Measurements from ENCODE around the gene RPS24. TPM values are rescaled to one million over a fixed set of nuclear protein-coding genes. Genes with fewer than 3 reads are reported as not detected.

Gene RPS24
- total RNA-seq, 1 donor from 2014 or later: 1,458 TPM

- Mint-ChIP-seq H3K9me3 (ENCODE audit: unreplicated experiment) (no peaks in the 10 kb centered on the region), H3K4me1 (ENCODE audit: unreplicated experiment) (no peaks in the 10 kb centered on the region), H3K36me3 (ENCODE audit: low read depth, unreplicated experiment) (peaks cover 33% of the 10 kb centered on the region), H3K27ac (ENCODE audit: unreplicated experiment) (no peak overlapping the region), H3K27me3 (ENCODE audit: unreplicated experiment) (no peaks in the 10 kb centered on the region), H3K4me3 (ENCODE audit: unreplicated experiment) (no peak overlapping the region)
- DNase-seq (ENCODE audit: low spot score): no peak
- no peak for TF ChIP-seq CTCF (IDR thresholded peaks at IDR 0.05; ENCODE audit: unreplicated experiment)
Observed at GRCh38 chr10:78013564-78013963, 20.1 kb upstream of the RPS24 start.

GRCh38 chr10:78015546-78015945 is 18.1 kb upstream of the RPS24 start:
- no peaks in the 10 kb centered on the region for H3K9me3 Mint-ChIP-seq (ENCODE audit: unreplicated experiment)
- no peak for DNase-seq (ENCODE audit: low spot score)
- H3K36me3 Mint-ChIP-seq (ENCODE audit: low read depth, unreplicated experiment): peaks cover 27% of the 10 kb centered on the region
- no peak for TF ChIP-seq CTCF (IDR thresholded peaks at IDR 0.05; ENCODE audit: unreplicated experiment)
- H3K4me1 Mint-ChIP-seq (ENCODE audit: unreplicated experiment): no peaks in the 10 kb centered on the region
- H3K4me3 Mint-ChIP-seq (ENCODE audit: unreplicated experiment): no peak overlapping the region
- no peak overlapping the region for H3K27ac Mint-ChIP-seq (ENCODE audit: unreplicated experiment)
- no peaks in the 10 kb centered on the region for H3K27me3 Mint-ChIP-seq (ENCODE audit: unreplicated experiment)

- Mint-ChIP-seq H3K9me3 (ENCODE audit: unreplicated experiment) (no peaks in the 10 kb centered on the region), H3K27me3 (ENCODE audit: unreplicated experiment) (no peaks in the 10 kb centered on the region), H3K27ac (ENCODE audit: unreplicated experiment) (no peak overlapping the region), H3K4me3 (ENCODE audit: unreplicated experiment) (no peak overlapping the region), H3K36me3 (ENCODE audit: low read depth, unreplicated experiment) (peaks cover 40% of the 10 kb centered on the region), H3K4me1 (ENCODE audit: unreplicated experiment) (no peaks in the 10 kb centered on the region)
- no peak for TF ChIP-seq CTCF (IDR thresholded peaks at IDR 0.05; ENCODE audit: unreplicated experiment)
- no peak for DNase-seq (ENCODE audit: low spot score)
Observed at GRCh38 chr10:78017856-78018255, 15.8 kb upstream of the RPS24 start.

- TF ChIP-seq CTCF (IDR thresholded peaks at IDR 0.05; ENCODE audit: unreplicated experiment): no peak
- peaks cover 39% of the 10 kb centered on the region for H3K36me3 Mint-ChIP-seq (ENCODE audit: low read depth, unreplicated experiment)
- no peaks in the 10 kb centered on the region for H3K9me3 Mint-ChIP-seq (ENCODE audit: unreplicated experiment)
- DNase-seq (ENCODE audit: low spot score): no peak
- no peak overlapping the region for H3K27ac Mint-ChIP-seq (ENCODE audit: unreplicated experiment)
- no peak overlapping the region for H3K4me3 Mint-ChIP-seq (ENCODE audit: unreplicated experiment)
- no peaks in the 10 kb centered on the region for H3K4me1 Mint-ChIP-seq (ENCODE audit: unreplicated experiment)
- no peaks in the 10 kb centered on the region for H3K27me3 Mint-ChIP-seq (ENCODE audit: unreplicated experiment)
Observed at GRCh38 chr10:78019264-78019663, 14.4 kb upstream of the RPS24 start.

- H3K36me3 Mint-ChIP-seq (ENCODE audit: low read depth, unreplicated experiment): peaks cover 49% of the 10 kb centered on the region
- no peak overlapping the region for H3K27ac Mint-ChIP-seq (ENCODE audit: unreplicated experiment)
- no peak for TF ChIP-seq CTCF (IDR thresholded peaks at IDR 0.05; ENCODE audit: unreplicated experiment)
- no peaks in the 10 kb centered on the region for H3K4me1 Mint-ChIP-seq (ENCODE audit: unreplicated experiment)
- no peak overlapping the region for H3K4me3 Mint-ChIP-seq (ENCODE audit: unreplicated experiment)
- DNase-seq (ENCODE audit: low spot score): no peak
- no peaks in the 10 kb centered on the region for H3K27me3 Mint-ChIP-seq (ENCODE audit: unreplicated experiment)
- no peaks in the 10 kb centered on the region for H3K9me3 Mint-ChIP-seq (ENCODE audit: unreplicated experiment)
Observed at GRCh38 chr10:78021201-78021600, 12.5 kb upstream of the RPS24 start.
